Spleen (tissue), 11 donors: Measurements from ENCODE around the gene UST. TPM values are rescaled to one million over a fixed set of nuclear protein-coding genes. Genes with fewer than 3 reads are reported as not detected.
"Not testable (repeated sequence)": the region's sequence is repeated elsewhere in the genome, so short reads cannot be mapped to it uniquely, and the experiment has no call there.

Experiments used
- DNase-seq: peaks from one replicate; pipeline ENCODE4 v3.0.0-alpha.2; 2020
- H3K27ac ChIP-seq, 8 donors: fragments of 200-600 bp; sonication (generic) in 7 of 8; 1 replicate in 4 of 8; 2 replicates in 4 of 8; pipeline versions ENCODE4 v1.5.0 to v1.8.0; 2016 to 2021; ENCODE audit warnings: inconsistent platforms in 4 of 8, mild to moderate bottlenecking in 4 of 8, moderate library complexity in 1 of 8
- H3K27me3 ChIP-seq, 7 donors: fragments of 200-600 bp; sonication (generic) in 6 of 7; replicated peaks in 1 of 7; 1 replicate in 4 of 7; 2 replicates in 3 of 7; pipeline versions ENCODE4 v1.5.0 to v1.8.0; 2016 to 2021; ENCODE audit warnings: inconsistent platforms in 3 of 7, mild to moderate bottlenecking in 1 of 7
- H3K36me3 ChIP-seq, 6 donors: fragments of 200-600 bp; sonication (generic) in 5 of 6; 1 replicate in 4 of 6; 2 replicates in 2 of 6; pipeline versions ENCODE4 v1.5.0 to v1.8.0; 2016 to 2021; ENCODE audit warnings: inconsistent platforms in 2 of 6
- H3K4me1 ChIP-seq, 6 donors: fragments of 200-600 bp; sonication (generic) in 5 of 6; 1 replicate in 3 of 6; 2 replicates in 3 of 6; pipeline versions ENCODE4 v1.5.0 to v1.8.0; 2016 to 2021; ENCODE audit warnings: inconsistent platforms in 3 of 6
- H3K4me3 ChIP-seq, 8 donors: fragments of 200-600 bp; sonication (generic) in 7 of 8; 1 replicate in 4 of 8; 2 replicates in 4 of 8; pipeline versions ENCODE4 v1.5.0 to v1.8.0; 2016 to 2021; ENCODE audit warnings: inconsistent platforms in 4 of 8, mild to moderate bottlenecking in 4 of 8, moderate library complexity in 2 of 8
- H3K9me3 ChIP-seq, 8 donors: fragments of 200-600 bp; sonication (generic) in 7 of 8; 1 replicate in 4 of 8; 2 replicates in 4 of 8; pipeline versions ENCODE4 v1.5.0 to v1.8.0; 2016 to 2021; ENCODE audit warnings: inconsistent platforms in 4 of 8
- CTCF ChIP-seq, 11 experiments: fragments of 200-600 bp in 7 of 11; fragments of 450-650 bp in 4 of 11; sonication (generic) in 4 of 11; IDR thresholded peaks in 8 of 11; conservative IDR thresholded peaks in 3 of 11; 1 replicate in 7 of 11; 2 replicates in 4 of 11; pipeline versions ENCODE4 v1.4.0 to v1.8.0; 2016 to 2021; ENCODE audit warnings: antibody characterized with exemption in 11 of 11, inconsistent platforms in 4 of 11, mild to moderate bottlenecking in 1 of 11
- POLR2A ChIP-seq, 3 donors: fragments of 450-650 bp; IDR thresholded peaks; one replicate each; pipeline ENCODE4 v1.5.1; 2017; ENCODE audit warnings: antibody characterized with exemption in 3 of 3, mild to moderate bottlenecking in 1 of 3
- POLR2AphosphoS5 ChIP-seq, 3 donors: sonication (generic); formaldehyde crosslinking; IDR thresholded peaks; one replicate each; pipeline ENCODE4 v1.5.1; 2017; ENCODE audit warnings: antibody characterized with exemption in 3 of 3
- WGBS, 5 donors: extraction: QIAGEN DNeasy Blood & Tissue Kit in 3 of 5; methylation state at CpG; one replicate each; pipeline versions ENCODE4 v1.1.5 to v1.1.7; 2013 to 2018; 5-methylcytosine and 5-hydroxymethylcytosine counted together
- intact Hi-C: fragments of 100-400 bp; cut with DNase I; formaldehyde crosslinking; loops from one replicate; pipeline ENCODE4 v1.15.0; 2023; ENCODE audit warnings: low total_unique reads
- polyA plus RNA-seq, 3 donors: library from polyadenylated mRNA; stranded (reverse); fragments of 200-250 nt; gene quantifications; one replicate each; pipeline ENCODE4 v1.2.1, GENCODE V29; 2013
- total RNA-seq, 7 donors: library from RNA; depleted of rRNA in 3 of 7; stranded (reverse); fragments of >200 nt in 3 of 7; fragmentation: NEBNext Ultra II Directional in 4 of 7; extraction: Animal tissue kit (Norgen Biotek cat#: 25700) in 4 of 7; gene quantifications; one replicate each; pipeline versions ENCODE4 v1.1.0 to v1.2.1, GENCODE V29; 2016 to 2021
- donor health status: healthy with polysubstance abuse.
- donor health status: DM: no; HTN: no; CAD: no; lungs with moderate emphysema.
- donor health status: DM: no; HTN: no; CAD: no.
- donor health status: Bipolar disorder and iron deficiency.
- donor health status: healthy.
- donor health status: DM: no; HTN: no; CAD: no.
- donor health status: DM: yes; HTN: yes; CAD: no.

Gene UST
- total and polyA plus RNA-seq, 10 donors = 6.4 to 26.8 (median 14.4) TPM

- Histone ChIP-seq H3K27me3 (no peaks in the 10 kb centered on the region), H3K4me1 (peaks cover 0 to 33% (median 20%) of the 10 kb centered on the region in 6 donors), H3K36me3 (no peaks in the 10 kb centered on the region), H3K9me3 (no peaks in the 10 kb centered on the region), H3K4me3 (no peak overlapping the region), H3K27ac (no peak overlapping the region)
- 79 to 91% (median 82%) methylated on average over 1 of the region's 1 CpG for WGBS, 5 donors
- no peak for DNase-seq
- intact Hi-C loops = no loop called here
- no peak for TF ChIP-seq POLR2A (IDR thresholded peaks at IDR 0.05)
Measured at GRCh38 chr6:148845464-148845863, 98.6 kb downstream of the UST start.

DNA sequence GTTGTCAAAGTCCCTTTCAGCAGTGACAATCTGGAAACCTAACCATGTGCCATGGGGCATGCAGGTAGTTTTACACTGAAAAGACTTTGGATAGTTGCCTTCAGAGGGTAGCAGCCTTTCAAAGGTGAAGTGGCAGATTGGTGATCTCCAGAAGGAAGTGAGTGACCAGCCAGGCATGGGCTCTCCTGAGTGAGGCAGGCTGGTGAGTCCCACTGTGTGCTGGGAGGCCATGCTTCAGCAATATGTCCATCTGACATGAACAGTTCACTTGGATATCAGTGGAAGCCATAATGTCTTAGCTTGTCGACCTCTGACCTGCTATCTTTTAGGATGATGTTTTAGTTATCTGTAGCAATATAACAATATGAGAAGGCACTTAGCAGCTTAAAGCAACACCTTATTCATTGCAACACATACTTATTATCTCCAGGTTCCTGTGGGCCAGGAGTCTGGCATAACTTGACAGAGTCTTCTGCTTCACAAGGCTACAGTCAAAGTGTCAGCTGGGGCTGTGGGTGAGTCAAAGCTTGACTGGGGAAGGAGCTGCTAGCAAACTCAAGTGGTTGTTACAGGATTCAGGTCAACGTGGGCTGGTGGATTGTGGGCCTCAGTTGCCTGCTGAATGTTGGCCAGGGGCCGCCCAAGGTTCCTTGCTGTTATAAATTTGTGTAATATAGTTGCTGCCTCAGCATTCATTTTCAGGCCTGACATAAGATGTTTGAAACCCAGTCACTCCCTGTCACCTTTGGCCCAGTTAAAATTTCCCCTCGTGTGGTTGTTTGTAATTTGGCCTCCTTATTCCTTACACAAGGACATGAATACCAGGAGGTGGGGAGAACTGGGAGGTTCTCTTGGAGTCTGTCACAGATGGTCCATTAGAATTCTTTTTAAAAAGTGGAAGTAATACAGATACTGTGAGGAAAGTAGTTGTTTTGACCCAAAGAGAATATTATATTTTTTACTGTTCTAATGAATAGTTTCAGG lies 100.2 kb downstream of the UST start:
- H3K4me1 ChIP-seq = peaks cover 0 to 33% (median 20%) of the 10 kb centered on the region in 6 donors
- peak overlapping the region in 6 of 8 donors; percentile 0 to 64 (median 28) for H3K27ac ChIP-seq
- 49 to 74% (median 65%) methylated on average over 4 of the region's 4 CpGs for WGBS, 5 donors
- DNase-seq = no peak
- intact Hi-C loops = no loop called here
- no peaks in the 10 kb centered on the region for H3K36me3 ChIP-seq
- no peaks in the 10 kb centered on the region for H3K27me3 ChIP-seq
- H3K4me3 ChIP-seq = no peak overlapping the region
- H3K9me3 ChIP-seq = no peaks in the 10 kb centered on the region
- TF ChIP-seq CTCF (IDR thresholded peaks at IDR 0.05 in 8 of 11, conservative IDR thresholded peaks at IDR 0.05 in 3 of 11) (no peak), POLR2A (IDR thresholded peaks at IDR 0.05) (no peak), POLR2AphosphoS5 (IDR thresholded peaks at IDR 0.05) (no peak)

DNA sequence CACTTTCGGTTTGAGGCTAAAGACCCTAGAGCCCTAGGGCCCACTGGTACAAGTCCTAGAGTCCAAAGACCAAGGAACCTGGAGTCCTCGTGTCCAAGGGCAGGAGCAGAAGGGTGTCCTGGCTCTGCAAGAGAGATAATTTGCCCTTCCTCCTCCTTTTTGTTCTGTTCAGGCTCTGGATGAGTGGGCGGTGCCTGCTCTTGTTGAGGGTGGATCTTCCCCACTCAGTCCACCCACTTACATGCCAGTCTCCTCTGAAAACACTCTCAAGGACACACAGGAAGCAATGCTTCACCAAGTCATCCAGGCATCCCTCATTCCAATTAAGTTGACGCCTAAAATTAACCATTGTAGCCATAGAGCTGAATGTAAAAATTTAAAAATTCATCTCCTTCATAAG lies 102.1 kb downstream of the UST start:
- Histone ChIP-seq H3K36me3 (no peaks in the 10 kb centered on the region), H3K4me3 (no peak overlapping the region), H3K4me1 (peaks cover 2 to 40% (median 24%) of the 10 kb centered on the region in 6 donors), H3K9me3 (no peaks in the 10 kb centered on the region), H3K27ac (peak overlapping the region in 3 of 8 donors; percentile 13 to 50 (median 14)), H3K27me3 (no peaks in the 10 kb centered on the region)
- TF ChIP-seq POLR2AphosphoS5 (IDR thresholded peaks at IDR 0.05) (no peak), POLR2A (IDR thresholded peaks at IDR 0.05) (no peak), CTCF (IDR thresholded peaks at IDR 0.05 in 8 of 11, conservative IDR thresholded peaks at IDR 0.05 in 3 of 11) (no peak)
- WGBS, 5 donors = 72 to 88% (median 80%) methylated on average over 4 of the region's 4 CpGs
- intact Hi-C loops = no loop called here
- no peak for DNase-seq

DNA sequence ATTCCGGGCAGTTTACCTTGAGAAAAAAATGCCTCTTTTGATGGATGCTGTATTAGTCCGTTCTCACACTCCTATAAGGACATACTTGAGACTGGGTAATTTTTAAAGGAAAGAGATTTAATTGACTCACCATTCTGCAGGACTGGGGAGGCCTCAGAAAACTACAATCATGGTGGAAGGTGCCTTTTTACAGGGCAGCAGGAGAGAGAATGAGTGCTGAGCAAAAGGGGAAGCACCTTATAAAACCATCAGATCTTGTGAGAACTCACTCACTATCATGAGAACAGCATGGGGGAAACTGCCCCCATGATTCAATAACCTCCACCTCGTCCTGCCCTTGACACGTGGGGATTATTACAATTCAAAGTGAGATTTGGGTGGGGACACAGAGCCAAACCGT lies 102.6 kb downstream of the UST start:
- 58 to 71% (median 65%) methylated on average over 5 of the region's 5 CpGs for WGBS, 5 donors
- DNase-seq, H3K9me3 ChIP-seq, H3K27me3 ChIP-seq, intact Hi-C loops, H3K36me3 ChIP-seq, H3K4me3 ChIP-seq: not testable (repeated sequence)
- H3K4me1 ChIP-seq = peaks cover 5 to 45% (median 28%) of the 10 kb centered on the region in 6 donors
- H3K27ac ChIP-seq = peak overlapping the region in 1 of 8 donors; percentile 50

DNA sequence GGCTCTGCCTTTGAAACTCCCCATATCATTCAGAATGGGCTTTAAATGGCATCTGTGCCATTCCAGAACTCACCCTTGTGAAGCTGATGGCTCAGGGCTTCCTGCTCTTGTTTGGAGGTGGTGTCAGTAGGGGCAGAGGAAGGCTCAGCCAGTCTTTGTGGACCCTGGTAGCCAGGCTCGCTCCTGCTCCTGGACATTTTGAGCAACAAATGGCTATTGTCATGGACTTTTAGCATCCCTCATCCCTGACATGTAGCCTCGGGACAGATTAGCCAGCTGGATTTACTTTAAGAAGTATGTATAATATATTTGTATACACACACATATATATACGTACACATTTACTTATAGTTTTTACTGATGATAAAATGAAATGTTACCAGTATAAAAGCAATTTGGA lies 104.1 kb downstream of the UST start:
- H3K4me3 ChIP-seq = no peak overlapping the region
- H3K27me3 ChIP-seq = no peaks in the 10 kb centered on the region
- no peaks in the 10 kb centered on the region for H3K36me3 ChIP-seq
- TF ChIP-seq POLR2AphosphoS5 (IDR thresholded peaks at IDR 0.05) (no peak), POLR2A (IDR thresholded peaks at IDR 0.05) (no peak), CTCF (IDR thresholded peaks at IDR 0.05 in 8 of 11, conservative IDR thresholded peaks at IDR 0.05 in 3 of 11) (no peak)
- DNase-seq = no peak
- WGBS, 5 donors = 90 to 97% (median 93%) methylated on average over 3 of the region's 3 CpGs
- intact Hi-C loops = no loop called here
- H3K4me1 ChIP-seq = peaks cover 5 to 57% (median 33%) of the 10 kb centered on the region in 6 donors
- H3K27ac ChIP-seq = no peak overlapping the region
- H3K9me3 ChIP-seq = no peaks in the 10 kb centered on the region
